ENCODE results near the gene LLPH. TPM values are rescaled to one million over a fixed set of nuclear protein-coding genes. Genes with fewer than 3 reads are reported as not detected.

LLPH gene
- total and polyA plus RNA-seq, 2 donors from 2014 or later: 21.9 to 28.7 TPM

DNA sequence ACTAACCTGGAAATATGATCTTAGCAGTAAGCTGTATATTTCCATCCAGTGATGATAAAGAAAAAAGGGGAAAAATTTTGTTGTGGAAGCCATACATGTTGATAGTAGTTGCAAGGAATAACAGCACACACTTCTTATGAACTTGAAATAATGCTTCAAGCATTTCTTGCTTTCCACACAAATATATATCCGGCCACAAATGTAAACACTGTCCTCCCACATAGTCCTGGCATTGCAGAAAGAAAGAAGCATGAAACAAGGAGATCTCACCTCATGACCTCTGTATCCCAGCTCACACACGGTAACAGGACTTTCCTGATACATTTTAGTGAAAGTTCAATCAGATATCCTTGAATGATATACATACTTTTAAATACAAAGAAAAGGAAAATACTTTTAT, 56.0 kb downstream of the LLPH start:
- intact Hi-C loops (cut with DNase I): no loop called here
- Histone ChIP-seq H3K27me3 (ENCODE audit: control insufficient read depth, insufficient read depth, low read length) (no peaks in the 10 kb centered on the region), H3K36me3 (ENCODE audit: control insufficient read depth in 2 of 3, insufficient read depth in 3 of 3, low read length in 3 of 3) (no peaks in the 10 kb centered on the region), H3K4me3 (ENCODE audit: low read length in 3 of 3) (no peak overlapping the region), H3K9me3 (ENCODE audit: control insufficient read depth in 2 of 3, insufficient read depth in 1 of 3, low read length in 3 of 3) (no peaks in the 10 kb centered on the region), H3K4me1 (ENCODE audit: control insufficient read depth in 2 of 3, insufficient read depth in 2 of 3, low read depth in 1 of 3, low read length in 3 of 3) (no peaks in the 10 kb centered on the region), H3K27ac (ENCODE audit: low read depth in 2 of 2, low read length in 2 of 2) (no peak overlapping the region), H3K9ac (ENCODE audit: low read length in 3 of 3) (no peak overlapping the region)
- no peak for DNase-seq
- TF ChIP-seq, protein P1, sequence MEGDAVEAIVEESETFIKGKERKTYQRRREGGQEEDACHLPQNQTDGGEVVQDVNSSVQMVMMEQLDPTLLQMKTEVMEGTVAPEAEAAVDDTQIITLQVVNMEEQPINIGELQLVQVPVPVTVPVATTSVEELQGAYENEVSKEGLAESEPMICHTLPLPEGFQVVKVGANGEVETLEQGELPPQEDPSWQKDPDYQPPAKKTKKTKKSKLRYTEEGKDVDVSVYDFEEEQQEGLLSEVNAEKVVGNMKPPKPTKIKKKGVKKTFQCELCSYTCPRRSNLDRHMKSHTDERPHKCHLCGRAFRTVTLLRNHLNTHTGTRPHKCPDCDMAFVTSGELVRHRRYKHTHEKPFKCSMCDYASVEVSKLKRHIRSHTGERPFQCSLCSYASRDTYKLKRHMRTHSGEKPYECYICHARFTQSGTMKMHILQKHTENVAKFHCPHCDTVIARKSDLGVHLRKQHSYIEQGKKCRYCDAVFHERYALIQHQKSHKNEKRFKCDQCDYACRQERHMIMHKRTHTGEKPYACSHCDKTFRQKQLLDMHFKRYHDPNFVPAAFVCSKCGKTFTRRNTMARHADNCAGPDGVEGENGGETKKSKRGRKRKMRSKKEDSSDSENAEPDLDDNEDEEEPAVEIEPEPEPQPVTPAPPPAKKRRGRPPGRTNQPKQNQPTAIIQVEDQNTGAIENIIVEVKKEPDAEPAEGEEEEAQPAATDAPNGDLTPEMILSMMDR (IDR thresholded peaks at IDR 0.05; ENCODE audit: borderline replicate concordance, extremely low read depth, insufficient read depth): no peak
- no peak for FAIRE-seq

DNA sequence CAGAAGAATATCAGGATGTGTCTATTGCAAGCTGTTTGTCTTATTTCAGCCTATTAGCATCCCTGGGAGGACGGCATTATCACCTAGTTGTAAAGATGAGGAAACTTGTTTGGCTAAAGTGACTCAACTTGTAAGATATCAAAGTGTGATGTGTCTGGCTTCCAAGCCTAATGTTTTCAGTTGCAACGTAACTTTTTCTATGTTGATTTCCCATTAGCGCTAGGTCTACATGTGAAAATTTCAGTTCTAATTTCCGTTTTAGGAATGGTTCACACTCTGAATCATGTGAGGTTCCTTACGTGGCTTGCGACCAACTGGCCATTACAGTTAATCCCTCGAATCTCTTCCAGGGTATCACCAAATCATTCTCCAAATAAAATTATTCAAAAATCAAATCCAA, 58.0 kb downstream of the LLPH start:
- Histone ChIP-seq H3K36me3 (ENCODE audit: control insufficient read depth in 2 of 3, insufficient read depth in 3 of 3, low read length in 3 of 3) (no peaks in the 10 kb centered on the region), H3K9ac (ENCODE audit: low read length in 3 of 3) (no peak overlapping the region), H3K9me3 (ENCODE audit: control insufficient read depth in 2 of 3, insufficient read depth in 1 of 3, low read length in 3 of 3) (no peaks in the 10 kb centered on the region), H3K27ac (ENCODE audit: low read depth in 2 of 2, low read length in 2 of 2) (no peak overlapping the region), H3K4me3 (ENCODE audit: low read length in 3 of 3) (no peak overlapping the region), H3K27me3 (ENCODE audit: control insufficient read depth, insufficient read depth, low read length) (no peaks in the 10 kb centered on the region), H3K4me1 (ENCODE audit: control insufficient read depth in 2 of 3, insufficient read depth in 2 of 3, low read depth in 1 of 3, low read length in 3 of 3) (no peaks in the 10 kb centered on the region)
- DNase-seq: no peak
- TF ChIP-seq, protein P1 (IDR thresholded peaks at IDR 0.05; ENCODE audit: borderline replicate concordance, extremely low read depth, insufficient read depth): no peak
- intact Hi-C loops (cut with DNase I): no loop called here
- no peak for FAIRE-seq

DNA sequence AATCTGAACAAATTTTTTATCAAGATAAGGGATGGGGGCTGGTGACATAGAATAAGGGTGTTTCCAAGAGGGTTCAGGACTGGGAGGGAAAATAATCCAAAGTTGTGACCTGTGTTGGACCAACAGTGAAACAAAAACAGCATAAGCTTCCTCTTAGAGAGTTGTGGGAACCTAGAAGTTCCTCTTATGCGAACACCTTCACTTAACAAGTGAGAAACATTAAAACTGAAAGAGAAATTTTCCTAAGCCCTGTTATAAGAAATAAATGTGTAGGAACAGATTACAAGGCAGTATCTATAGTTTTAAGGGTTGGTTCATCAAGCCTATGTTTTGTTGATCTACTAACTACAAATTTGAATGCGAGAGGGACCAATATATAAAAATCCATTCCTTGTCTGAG, 58.4 kb downstream of the LLPH start:
- H3K9me3 ChIP-seq (ENCODE audit: control insufficient read depth in 2 of 3, insufficient read depth in 1 of 3, low read length in 3 of 3): no peaks in the 10 kb centered on the region
- intact Hi-C loops (cut with DNase I): no loop called here
- no peaks in the 10 kb centered on the region for H3K4me1 ChIP-seq (ENCODE audit: control insufficient read depth in 2 of 3, insufficient read depth in 2 of 3, low read depth in 1 of 3, low read length in 3 of 3)
- no peak overlapping the region for H3K4me3 ChIP-seq (ENCODE audit: low read length in 3 of 3)
- FAIRE-seq: no peak
- H3K27me3 ChIP-seq (ENCODE audit: control insufficient read depth, insufficient read depth, low read length): no peaks in the 10 kb centered on the region
- TF ChIP-seq, protein P1 (IDR thresholded peaks at IDR 0.05; ENCODE audit: borderline replicate concordance, extremely low read depth, insufficient read depth): no peak
- no peak for DNase-seq
- no peaks in the 10 kb centered on the region for H3K36me3 ChIP-seq (ENCODE audit: control insufficient read depth in 2 of 3, insufficient read depth in 3 of 3, low read length in 3 of 3)
- no peak overlapping the region for H3K9ac ChIP-seq (ENCODE audit: low read length in 3 of 3)
- no peak overlapping the region for H3K27ac ChIP-seq (ENCODE audit: low read depth in 2 of 2, low read length in 2 of 2)

DNA sequence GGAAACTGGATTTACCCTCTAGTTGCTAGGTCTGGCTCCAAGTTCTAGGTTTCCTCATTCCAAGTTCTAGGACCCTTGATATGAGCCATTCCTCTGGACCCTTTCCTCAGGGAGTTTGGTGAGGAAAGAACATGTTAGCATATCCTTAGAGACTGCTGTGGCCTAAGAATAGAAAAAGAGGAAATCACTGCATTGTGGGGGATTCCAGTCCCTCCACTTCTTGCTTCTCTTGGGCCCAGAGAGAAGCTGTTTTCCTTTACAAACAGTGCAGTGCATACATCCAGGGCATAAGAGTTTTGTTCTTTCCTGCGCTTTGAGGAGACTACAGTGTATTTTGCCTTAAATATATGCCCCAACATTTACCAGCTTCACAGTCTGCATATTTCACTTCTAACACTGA, 59.0 kb downstream of the LLPH start:
- Histone ChIP-seq H3K9ac (ENCODE audit: low read length in 3 of 3) (no peak overlapping the region), H3K4me1 (ENCODE audit: control insufficient read depth in 2 of 3, insufficient read depth in 2 of 3, low read depth in 1 of 3, low read length in 3 of 3) (peaks cover 0 to 4% (median 0%) of the 10 kb centered on the region in 3 donors), H3K9me3 (ENCODE audit: control insufficient read depth in 2 of 3, insufficient read depth in 1 of 3, low read length in 3 of 3) (no peaks in the 10 kb centered on the region), H3K4me3 (ENCODE audit: low read length in 3 of 3) (no peak overlapping the region), H3K36me3 (ENCODE audit: control insufficient read depth in 2 of 3, insufficient read depth in 3 of 3, low read length in 3 of 3) (no peaks in the 10 kb centered on the region), H3K27me3 (ENCODE audit: control insufficient read depth, insufficient read depth, low read length) (no peaks in the 10 kb centered on the region), H3K27ac (ENCODE audit: low read depth in 2 of 2, low read length in 2 of 2) (no peak overlapping the region)
- intact Hi-C loops (cut with DNase I): no loop called here
- no peak for FAIRE-seq
- TF ChIP-seq, protein P1 (IDR thresholded peaks at IDR 0.05; ENCODE audit: borderline replicate concordance, extremely low read depth, insufficient read depth): no peak
- DNase-seq: no peak

Data from kidney (tissue), 14 donors.